Mesenchymal stem cell (in vitro differentiated cells and primary cell): Measurements from ENCODE around the gene KIF13A.

Source experiments
- DNase-seq: peaks from one replicate; pipeline ENCODE4 v3.0.0-alpha.2; 2013
- H2AFZ ChIP-seq: one replicate; pipeline ENCODE4 v1.6.1; 2013; ENCODE audit warnings: low read depth, mild to moderate bottlenecking, control low read depth, inconsistent platforms, low read length, moderate library complexity
- H2AK5ac ChIP-seq: 2 replicates; pipeline ENCODE4 v1.6.1; 2013; ENCODE audit warnings: low read length, moderate library complexity, mild to moderate bottlenecking, inconsistent platforms; ENCODE audit not compliant: severe bottlenecking
- H2BK120ac ChIP-seq: one replicate; pipeline ENCODE4 v1.6.1; 2013; ENCODE audit warnings: low read depth, mild to moderate bottlenecking, inconsistent platforms, low read length, moderate library complexity
- H2BK12ac ChIP-seq, 2 experiments: one replicate each; pipeline ENCODE4 v1.6.1; 2013; ENCODE audit warnings: inconsistent platforms in 2 of 2, low read length in 2 of 2, mild to moderate bottlenecking in 2 of 2, moderate library complexity in 2 of 2, control low read depth in 1 of 2
- H2BK15ac ChIP-seq: one replicate; pipeline ENCODE4 v1.6.1; 2013; ENCODE audit warnings: mild to moderate bottlenecking, low read depth, inconsistent platforms; ENCODE audit not compliant: poor library complexity, severe bottlenecking
- H2BK5ac ChIP-seq: 2 replicates; pipeline ENCODE4 v1.6.1; 2013; ENCODE audit warnings: low read depth, mild to moderate bottlenecking, low read length, control low read depth, inconsistent platforms; ENCODE audit not compliant: poor library complexity, severe bottlenecking
- H3K14ac ChIP-seq, 2 experiments: one replicate each; pipeline ENCODE4 v1.6.1; 2013; ENCODE audit warnings: inconsistent platforms in 2 of 2, low read length in 2 of 2, control low read depth in 1 of 2, mild to moderate bottlenecking in 1 of 2, moderate library complexity in 1 of 2
- H3K18ac ChIP-seq, 2 experiments: one replicate each; pipeline ENCODE4 v1.6.1; 2013; ENCODE audit warnings: inconsistent platforms in 2 of 2, low read length in 2 of 2, control low read depth in 1 of 2, low read depth in 1 of 2, mild to moderate bottlenecking in 1 of 2
- H3K23ac ChIP-seq, 2 experiments: one replicate each; pipeline ENCODE4 v1.6.1; 2013; ENCODE audit warnings: inconsistent platforms in 2 of 2, low read length in 2 of 2, mild to moderate bottlenecking in 2 of 2, moderate library complexity in 2 of 2, control low read depth in 1 of 2
- H3K27ac ChIP-seq: 2 replicates; pipeline ENCODE4 v1.5.1; 2013; ENCODE audit warnings: mild to moderate bottlenecking, moderate library complexity, low read length, control low read depth, inconsistent platforms; ENCODE audit not compliant: poor library complexity, severe bottlenecking
- H3K27me3 ChIP-seq, 2 experiments: 2 replicates each; pipeline versions ENCODE4 v1.6.1 to v1.7.0; 2013; ENCODE audit warnings: low read length in 2 of 2, mild to moderate bottlenecking in 2 of 2, moderate library complexity in 2 of 2, control low read depth in 1 of 2, inconsistent platforms in 1 of 2; ENCODE audit not compliant: control insufficient read depth in 1 of 2, insufficient read depth in 1 of 2
- H3K36me3 ChIP-seq, 2 experiments: 2 replicates each; pipeline versions ENCODE4 v1.6.1 to v1.7.0; 2013; ENCODE audit warnings: low read length in 2 of 2, control low read depth in 1 of 2, inconsistent platforms in 1 of 2, low read depth in 1 of 2, mild to moderate bottlenecking in 1 of 2; ENCODE audit not compliant: insufficient read depth in 2 of 2, control insufficient read depth in 1 of 2
- H3K4ac ChIP-seq, 2 experiments: one replicate each; pipeline ENCODE4 v1.6.1; 2013; ENCODE audit warnings: inconsistent platforms in 2 of 2, low read length in 2 of 2, mild to moderate bottlenecking in 2 of 2, moderate library complexity in 2 of 2, control low read depth in 1 of 2, low read depth in 1 of 2
- H3K4me1 ChIP-seq: 2 replicates; pipeline ENCODE4 v1.6.1; 2013; ENCODE audit warnings: low read depth, low read length, control low read depth; ENCODE audit not compliant: control insufficient read depth, insufficient read depth
- H3K4me2 ChIP-seq: 2 replicates; pipeline ENCODE4 v1.6.1; 2013; ENCODE audit warnings: low read length, mild to moderate bottlenecking, inconsistent platforms; ENCODE audit not compliant: poor library complexity, severe bottlenecking
- H3K4me3 ChIP-seq, 2 experiments: 2 replicates each; pipeline versions ENCODE4 v1.5.1 to v1.7.0; 2013; ENCODE audit warnings: low read length in 2 of 2, mild to moderate bottlenecking in 2 of 2, control low read depth in 1 of 2, low read depth in 1 of 2; ENCODE audit not compliant: insufficient read depth in 1 of 2
- H3K79me1 ChIP-seq: replicated peaks from 2 replicates; pipeline ENCODE4 v1.6.1; 2013; ENCODE audit warnings: mild to moderate bottlenecking, control low read depth, low read length, inconsistent platforms; ENCODE audit not compliant: poor library complexity, severe bottlenecking
- H3K9ac ChIP-seq: 2 replicates; pipeline ENCODE4 v1.7.0; 2013; ENCODE audit warnings: mild to moderate bottlenecking, low read length, moderate library complexity
- H3K9me3 ChIP-seq: 2 replicates; pipeline ENCODE4 v1.7.0; 2013; ENCODE audit warnings: mild to moderate bottlenecking, low read length; ENCODE audit not compliant: control insufficient read depth
- H4K8ac ChIP-seq: one replicate; pipeline ENCODE4 v1.6.1; 2013; ENCODE audit warnings: inconsistent platforms, mild to moderate bottlenecking, low read length, moderate library complexity
- H4K91ac ChIP-seq: one replicate; pipeline ENCODE4 v1.6.1; 2013; ENCODE audit warnings: mild to moderate bottlenecking, low read length, inconsistent platforms
- WGBS: methylation state at CpG from one replicate; pipeline ENCODE4 v1.1.7; 2013; ENCODE audit warnings: mixed read lengths; 5-methylcytosine and 5-hydroxymethylcytosine counted together

The KIF13A gene

GRCh38 chr6:17871836-17872235 is 115.6 kb downstream of the KIF13A start:
- no peaks in the 10 kb centered on the region for H3K27me3 ChIP-seq
- DNase-seq, result no peak
- no peak overlapping the region for H3K14ac ChIP-seq
- no peak overlapping the region for H2BK15ac ChIP-seq
- no CpG with 5 or more reads among the region's 3 CpGs for WGBS
- no peak overlapping the region for H3K4me2 ChIP-seq
- H2AK5ac ChIP-seq, result no peak overlapping the region
- H3K36me3 ChIP-seq, result no peaks in the 10 kb centered on the region
- H2AFZ ChIP-seq, result no peak overlapping the region
- peaks cover 10% of the 10 kb centered on the region for H3K79me1 ChIP-seq
- H4K8ac ChIP-seq, result no peak overlapping the region
- no peak overlapping the region for H2BK5ac ChIP-seq
- no peak overlapping the region for H3K4ac ChIP-seq
- no peak overlapping the region for H2BK12ac ChIP-seq
- no peak overlapping the region for H3K27ac ChIP-seq
- H3K4me3 ChIP-seq, result peak overlapping the region in 1 of 2 experiments; percentile 9
- no peak overlapping the region for H4K91ac ChIP-seq
- H2BK120ac ChIP-seq, result no peak overlapping the region
- H3K23ac ChIP-seq, result no peak overlapping the region
- peaks cover 8% of the 10 kb centered on the region for H3K4me1 ChIP-seq
- H3K18ac ChIP-seq, result no peak overlapping the region
- H3K9ac ChIP-seq, result peak overlapping the region; percentile 10
- H3K9me3 ChIP-seq, result no peaks in the 10 kb centered on the region

GRCh38 chr6:17871189-17871519 is 116.3 kb downstream of the KIF13A start:
- no peak overlapping the region for H2AK5ac ChIP-seq
- H3K4me2 ChIP-seq, result no peak overlapping the region
- no peak overlapping the region for H3K4ac ChIP-seq
- 100% methylated on average over 1 of the region's 1 CpG for WGBS
- no peak overlapping the region for H2AFZ ChIP-seq
- H3K4me1 ChIP-seq, result peaks cover 5% of the 10 kb centered on the region
- no peak for DNase-seq
- H3K79me1 ChIP-seq, result peaks cover 11% of the 10 kb centered on the region
- H2BK12ac ChIP-seq, result no peak overlapping the region
- H3K27me3 ChIP-seq, result no peaks in the 10 kb centered on the region
- H2BK15ac ChIP-seq, result no peak overlapping the region
- no peak overlapping the region for H2BK5ac ChIP-seq
- H3K14ac ChIP-seq, result no peak overlapping the region
- no peak overlapping the region for H3K27ac ChIP-seq
- H2BK120ac ChIP-seq, result no peak overlapping the region
- H3K36me3 ChIP-seq, result no peaks in the 10 kb centered on the region
- H3K23ac ChIP-seq, result no peak overlapping the region
- no peak overlapping the region for H3K18ac ChIP-seq
- no peak overlapping the region for H4K91ac ChIP-seq
- H3K4me3 ChIP-seq, result no peak overlapping the region
- no peaks in the 10 kb centered on the region for H3K9me3 ChIP-seq
- H3K9ac ChIP-seq, result no peak overlapping the region
- H4K8ac ChIP-seq, result no peak overlapping the region

GRCh38 chr6:17870300-17871188 is 116.9 kb downstream of the KIF13A start:
- Histone ChIP-seq H3K18ac (no peak overlapping the region), H3K23ac (no peak overlapping the region), H2AK5ac (no peak overlapping the region), H3K14ac (no peak overlapping the region), H3K9me3 (no peaks in the 10 kb centered on the region), H3K4ac (no peak overlapping the region), H3K36me3 (no peaks in the 10 kb centered on the region), H4K91ac (no peak overlapping the region), H3K4me1 (peaks cover 4% of the 10 kb centered on the region), H3K27ac (no peak overlapping the region), H3K4me2 (no peak overlapping the region), H3K27me3 (no peaks in the 10 kb centered on the region), H2BK15ac (no peak overlapping the region), H3K9ac (no peak overlapping the region), H2AFZ (no peak overlapping the region), H2BK5ac (no peak overlapping the region), H2BK120ac (no peak overlapping the region), H4K8ac (no peak overlapping the region), H3K4me3 (no peak overlapping the region), H3K79me1 (peaks cover 11% of the 10 kb centered on the region), H2BK12ac (no peak overlapping the region)
- no peak for DNase-seq
- WGBS, result 90% methylated on average over 5 of the region's 5 CpGs

- H3K4ac ChIP-seq, result no peak overlapping the region
- H2AK5ac ChIP-seq, result no peak overlapping the region
- peaks cover 11% of the 10 kb centered on the region for H3K79me1 ChIP-seq
- H4K91ac ChIP-seq, result no peak overlapping the region
- H3K27me3 ChIP-seq, result no peaks in the 10 kb centered on the region
- no peak overlapping the region for H2BK120ac ChIP-seq
- no peak overlapping the region for H2BK12ac ChIP-seq
- no peak overlapping the region for H4K8ac ChIP-seq
- no peak overlapping the region for H2BK15ac ChIP-seq
- no peak overlapping the region for H3K23ac ChIP-seq
- no peak overlapping the region for H3K14ac ChIP-seq
- 45% methylated on average over 3 of the region's 3 CpGs for whole genome bisulfite sequencing
- H3K4me2 ChIP-seq, result no peak overlapping the region
- no peak overlapping the region for H3K4me3 ChIP-seq
- H3K36me3 ChIP-seq, result no peaks in the 10 kb centered on the region
- no peak overlapping the region for H3K18ac ChIP-seq
- H3K9me3 ChIP-seq, result no peaks in the 10 kb centered on the region
- no peak for DNase-seq
- peaks cover 6% of the 10 kb centered on the region for H3K4me1 ChIP-seq
- no peak overlapping the region for H2AFZ ChIP-seq
- no peak overlapping the region for H3K9ac ChIP-seq
- H3K27ac ChIP-seq, result no peak overlapping the region
- no peak overlapping the region for H2BK5ac ChIP-seq
These were observed 117.7 kb downstream of the KIF13A start for GRCh38 chr6:17869753-17870050.
